GM18861 (cell line): ENCODE measurements around the gene SDCCAG8.

ENCODE experiments used
- ATAC-seq: cut with Tn5 transposase; IDR thresholded peaks from one replicate; pipeline ENCODE4 v1.9.1; 2021; ENCODE audit not compliant: unreplicated experiment

Gene SDCCAG8

DNA sequence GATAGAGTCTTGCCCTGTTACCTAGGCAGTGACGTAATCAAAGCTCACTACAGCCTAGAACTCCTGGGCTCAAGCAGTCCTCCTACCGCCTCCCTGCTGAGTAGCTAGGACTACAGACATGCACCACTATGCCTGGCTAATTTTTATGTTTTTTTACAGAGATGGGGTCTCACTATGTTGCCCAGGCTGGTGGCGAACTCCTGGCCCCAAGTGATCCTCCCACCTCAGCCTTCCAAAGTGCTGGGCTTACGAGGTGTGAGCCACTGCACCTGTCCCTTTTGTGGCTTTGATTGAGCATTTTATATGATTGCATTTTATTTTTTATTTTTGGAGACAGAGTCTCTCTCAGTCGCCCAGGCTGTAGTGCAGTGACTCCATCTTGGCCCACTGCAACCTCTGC, 25.8 kb downstream of the SDCCAG8 start:
- no peak for ATAC-seq

DNA sequence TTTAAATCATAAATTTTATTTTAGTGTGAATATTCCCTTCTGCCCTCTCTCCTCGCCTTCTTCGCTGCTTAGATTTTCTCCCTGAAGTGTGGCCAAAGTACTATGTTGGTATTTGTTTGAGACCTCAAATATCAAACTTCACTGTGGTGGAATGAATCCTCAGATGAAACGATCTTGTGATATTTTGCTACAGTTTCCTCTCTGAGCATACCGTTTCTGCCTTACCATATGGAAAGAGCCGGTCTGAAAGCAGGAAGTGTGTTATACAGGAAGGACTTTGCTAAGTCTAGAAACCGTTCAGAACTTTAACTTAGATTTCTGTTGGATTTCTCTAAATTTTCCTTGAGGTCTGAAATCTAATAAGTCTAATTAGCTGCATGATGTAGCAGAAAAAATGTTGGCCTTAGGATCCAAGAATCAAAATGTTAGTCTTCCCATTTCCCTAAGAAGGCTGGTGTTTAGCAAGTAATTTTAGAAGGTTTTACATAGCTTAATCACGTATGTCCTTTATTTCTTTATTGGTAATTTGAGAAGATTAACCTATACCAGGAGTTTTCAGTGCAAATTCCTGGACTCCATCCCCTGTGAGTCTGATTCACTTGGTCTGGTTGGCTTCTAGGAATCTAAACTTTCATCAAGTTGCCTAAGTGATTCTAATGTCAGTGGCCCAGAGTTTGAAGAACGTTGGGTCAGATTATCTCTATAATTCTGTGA, 30.7 kb downstream of the SDCCAG8 start:
- ATAC-seq: no peak

DNA sequence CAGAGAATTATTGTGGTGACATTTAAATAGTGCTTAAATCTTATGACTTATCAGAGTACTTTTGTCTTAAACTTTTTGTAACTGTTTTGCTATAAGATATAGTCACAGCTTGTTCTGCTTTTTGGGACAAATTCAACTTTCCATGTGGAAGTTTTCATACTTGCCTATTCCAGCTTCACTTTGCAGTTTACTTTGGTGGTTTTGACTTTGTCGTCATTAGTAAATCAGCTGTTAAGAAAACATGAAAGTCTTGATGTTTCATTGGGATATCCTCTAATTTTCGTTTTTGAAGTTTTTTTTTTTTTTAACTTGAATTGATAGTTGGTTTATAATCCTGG, 31.3 kb downstream of the SDCCAG8 start:
- ATAC-seq: no peak

DNA sequence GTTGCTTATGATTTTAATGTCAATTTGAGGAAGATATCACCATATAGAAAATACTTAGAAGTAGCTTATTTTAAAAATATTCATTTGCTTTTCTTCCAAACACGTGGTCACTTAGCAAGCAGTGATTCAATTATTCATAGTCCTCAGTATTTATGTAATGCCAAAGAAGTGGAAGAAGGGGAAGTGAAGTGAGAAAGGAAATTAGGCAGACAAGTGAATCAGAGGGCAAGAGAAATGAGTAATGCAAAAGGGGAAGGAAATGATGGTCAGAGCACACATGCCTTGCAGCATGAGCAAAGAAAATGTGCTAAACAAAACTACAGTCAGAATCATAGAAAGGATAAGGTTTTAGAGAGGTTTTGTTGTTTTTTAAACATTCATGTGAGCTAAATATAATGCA, 31.8 kb downstream of the SDCCAG8 start:
- ATAC-seq: peak; percentile 99

DNA sequence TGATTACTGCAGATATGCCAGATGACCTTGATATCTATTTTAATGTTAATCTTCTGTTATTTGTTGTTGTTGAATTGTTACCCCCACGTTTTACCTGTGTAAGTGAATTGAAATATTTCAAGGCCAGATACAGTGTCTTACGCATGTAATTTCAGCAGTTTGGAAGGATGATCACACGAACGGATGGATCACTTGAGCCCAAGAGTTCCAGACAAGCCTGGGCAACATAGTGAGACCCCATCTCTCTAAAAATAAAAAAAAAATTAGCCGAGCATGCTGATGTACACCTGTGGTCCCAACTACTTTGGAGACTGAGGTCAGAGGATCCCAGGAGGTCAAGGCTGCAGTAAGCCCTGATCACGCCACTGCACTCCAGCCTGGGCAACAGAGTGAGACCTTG, 32.2 kb downstream of the SDCCAG8 start:
- ATAC-seq: no peak

DNA sequence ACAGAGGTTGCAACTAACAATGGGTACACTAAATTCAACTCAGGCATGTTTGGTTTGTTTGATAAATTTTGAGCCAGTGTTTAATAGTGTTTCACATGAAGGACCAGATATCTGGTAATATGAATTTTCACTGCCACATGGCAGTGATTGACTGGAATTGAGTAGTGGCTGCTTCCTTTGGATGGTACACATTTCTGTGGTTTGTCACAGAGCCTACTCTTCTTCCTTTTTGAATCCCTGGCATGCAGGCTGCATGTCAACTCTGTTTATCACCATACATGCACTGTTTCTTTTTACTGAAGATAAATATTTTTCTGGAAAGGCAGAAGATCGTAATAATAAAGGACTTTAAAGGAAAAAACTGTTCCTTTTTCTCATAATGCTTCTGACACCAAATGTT, 35.5 kb downstream of the SDCCAG8 start:
- no peak for ATAC-seq

DNA sequence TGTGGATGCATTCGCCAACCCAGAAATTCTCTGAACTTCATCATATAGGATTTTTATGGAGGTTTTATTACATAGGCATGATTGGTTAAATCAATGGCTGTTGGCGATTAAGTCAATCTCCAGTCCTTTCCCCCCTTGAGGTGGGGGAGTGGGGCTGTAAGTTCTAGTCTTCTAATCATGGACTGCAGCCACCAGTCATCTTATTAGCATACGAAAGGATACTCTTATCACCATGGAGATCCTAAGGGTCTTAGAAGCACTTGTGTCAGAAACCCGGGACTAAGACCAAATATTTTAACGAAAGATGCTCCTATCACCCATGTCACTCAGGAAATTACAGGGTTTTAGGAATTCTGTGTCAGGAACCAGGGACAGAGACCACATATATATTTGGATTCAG, 36.3 kb downstream of the SDCCAG8 start:
- ATAC-seq: no peak

DNA sequence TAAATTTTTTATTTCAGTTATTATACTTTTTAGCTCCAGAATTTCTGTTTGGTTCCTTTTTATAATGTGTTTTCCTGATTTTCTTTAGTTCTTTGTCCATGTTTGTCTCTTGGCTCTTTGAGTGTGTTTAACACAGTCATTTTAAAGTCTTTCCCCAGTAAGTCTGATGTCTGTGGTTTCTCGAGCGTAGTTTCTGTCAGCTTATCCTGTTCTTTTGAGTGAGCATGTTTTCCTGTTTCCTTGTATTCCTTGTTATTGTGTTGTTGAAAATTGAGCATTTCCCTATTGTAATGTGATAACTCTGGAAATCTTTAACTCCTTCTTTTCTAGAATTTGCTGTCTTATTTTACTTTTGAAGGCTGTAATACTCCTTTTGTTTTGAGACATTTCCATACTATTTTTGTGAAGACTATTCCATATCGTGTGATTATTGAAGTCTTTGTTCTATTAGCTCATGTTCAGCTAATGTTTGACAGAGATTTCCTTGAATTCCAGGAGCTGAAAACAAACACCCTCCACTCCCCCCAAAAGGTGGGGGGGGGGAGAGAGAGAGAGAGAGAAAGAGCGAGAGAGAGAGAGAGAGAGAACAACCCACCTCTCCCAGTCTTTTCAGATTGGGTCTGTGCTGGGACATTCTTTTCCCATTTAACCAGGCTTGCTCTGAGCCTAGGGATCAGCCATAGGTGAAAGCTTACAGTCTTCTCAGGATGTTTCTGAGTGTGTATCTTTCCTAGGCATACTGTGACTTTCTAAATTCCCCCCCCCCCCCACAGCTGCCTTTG, 38.3 kb downstream of the SDCCAG8 start:
- no peak for ATAC-seq

DNA sequence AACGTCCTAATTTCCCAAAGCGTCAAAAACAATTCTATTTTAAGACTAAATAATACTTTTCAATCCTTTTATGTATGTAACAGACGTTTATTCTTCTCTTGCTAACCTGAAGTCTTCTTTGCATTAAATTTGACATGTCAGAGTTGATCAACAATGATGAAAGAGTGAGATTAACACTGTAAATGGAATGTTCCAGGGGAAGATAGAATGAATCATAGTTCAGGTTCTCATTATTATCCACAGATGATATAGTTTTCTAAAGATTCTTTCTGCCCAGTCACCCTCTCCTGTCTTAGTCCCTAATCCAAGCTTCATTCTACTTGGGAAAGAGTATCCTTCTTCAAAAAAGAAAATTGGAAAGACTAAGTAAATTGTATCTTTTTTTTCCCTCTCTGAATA, 38.9 kb downstream of the SDCCAG8 start:
- ATAC-seq: no peak

DNA sequence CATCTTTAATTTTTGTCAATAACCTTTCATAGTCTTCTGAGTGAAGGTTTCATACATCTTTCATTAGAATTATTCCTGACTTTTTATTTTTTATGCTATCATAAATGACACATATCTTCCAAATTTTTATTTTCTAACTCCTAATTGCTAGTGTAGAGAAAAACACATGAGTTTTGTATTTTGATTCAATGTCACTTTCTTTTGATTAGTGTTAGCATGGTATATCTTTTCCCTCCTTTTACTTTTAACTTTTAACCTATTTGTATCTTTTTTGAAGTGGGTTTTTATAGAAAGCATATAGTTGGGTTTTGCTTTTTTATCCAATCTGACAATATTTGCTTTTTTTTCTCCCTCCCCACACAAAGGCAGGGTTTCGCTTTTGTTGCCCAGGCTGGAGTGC, 43.2 kb downstream of the SDCCAG8 start:
- ATAC-seq: no peak

DNA sequence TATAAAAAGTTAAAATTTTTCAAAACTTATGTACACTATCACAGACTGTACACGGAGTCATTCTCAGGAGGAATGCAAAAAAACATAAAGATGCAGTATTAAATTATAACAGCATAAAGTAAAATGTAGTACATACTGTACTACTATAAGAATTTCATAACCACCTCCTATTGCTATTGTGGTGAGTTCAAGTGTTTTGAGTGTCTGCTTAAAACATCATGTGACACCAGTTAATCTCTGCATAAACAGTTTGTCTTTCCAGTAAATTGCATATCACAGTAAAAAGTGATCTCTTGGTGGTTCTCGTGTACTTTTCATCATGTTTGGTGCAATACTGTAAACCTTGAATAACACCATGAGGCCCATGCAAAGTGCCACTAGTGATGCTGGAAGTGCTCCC, 45.2 kb downstream of the SDCCAG8 start:
- no peak for ATAC-seq

DNA sequence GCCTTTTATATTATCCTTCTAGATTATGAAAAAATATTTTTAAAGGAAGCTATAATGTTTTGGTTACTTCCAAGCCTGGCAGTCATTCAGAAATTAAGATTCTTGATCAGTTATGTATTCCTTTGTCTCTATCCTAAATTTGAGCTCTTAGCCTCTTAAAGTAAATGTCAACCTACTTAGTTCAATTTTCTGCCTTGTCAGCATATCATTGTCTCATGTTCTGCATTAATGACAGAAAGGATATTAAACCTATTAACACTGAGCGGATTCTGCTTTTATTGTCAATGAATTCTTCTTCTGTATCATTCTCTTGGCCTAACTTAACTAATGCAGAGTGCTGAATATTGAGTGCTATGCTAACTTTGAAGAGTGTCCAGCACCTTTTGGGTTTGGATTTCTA, 56.0 kb downstream of the SDCCAG8 start:
- no peak for ATAC-seq

DNA sequence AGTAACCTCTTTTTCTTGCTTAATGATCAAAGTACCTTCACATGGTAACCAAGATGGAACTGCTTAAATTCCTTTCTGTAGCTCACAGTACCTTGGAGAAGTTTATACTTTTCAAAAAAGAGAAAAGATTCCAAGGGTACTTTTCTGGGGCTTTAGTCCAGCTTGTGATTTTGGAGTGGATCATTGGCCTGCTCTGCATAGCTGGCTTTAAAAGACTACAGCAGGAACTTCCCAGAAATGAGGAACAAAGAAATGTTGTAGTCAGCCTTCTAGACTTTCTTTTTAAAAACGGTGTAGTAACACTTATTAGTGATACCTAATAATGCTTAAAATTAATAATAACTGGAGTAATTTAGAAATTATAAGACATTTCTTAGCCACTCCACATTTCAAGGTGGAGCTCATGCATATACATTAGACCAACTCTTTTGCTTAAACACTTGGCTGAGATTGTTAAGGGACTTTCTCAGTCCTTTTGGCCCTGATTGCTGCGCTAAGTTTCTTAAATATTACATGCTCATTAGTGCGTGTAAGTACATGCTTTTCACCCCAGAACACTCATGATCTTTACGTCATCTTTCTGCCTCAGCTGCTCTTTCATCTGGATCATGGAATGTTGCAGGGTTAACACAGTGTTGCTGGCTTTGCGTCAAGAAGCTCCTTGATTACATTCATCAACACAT, 57.3 kb downstream of the SDCCAG8 start:
- ATAC-seq: peak; percentile 33

DNA sequence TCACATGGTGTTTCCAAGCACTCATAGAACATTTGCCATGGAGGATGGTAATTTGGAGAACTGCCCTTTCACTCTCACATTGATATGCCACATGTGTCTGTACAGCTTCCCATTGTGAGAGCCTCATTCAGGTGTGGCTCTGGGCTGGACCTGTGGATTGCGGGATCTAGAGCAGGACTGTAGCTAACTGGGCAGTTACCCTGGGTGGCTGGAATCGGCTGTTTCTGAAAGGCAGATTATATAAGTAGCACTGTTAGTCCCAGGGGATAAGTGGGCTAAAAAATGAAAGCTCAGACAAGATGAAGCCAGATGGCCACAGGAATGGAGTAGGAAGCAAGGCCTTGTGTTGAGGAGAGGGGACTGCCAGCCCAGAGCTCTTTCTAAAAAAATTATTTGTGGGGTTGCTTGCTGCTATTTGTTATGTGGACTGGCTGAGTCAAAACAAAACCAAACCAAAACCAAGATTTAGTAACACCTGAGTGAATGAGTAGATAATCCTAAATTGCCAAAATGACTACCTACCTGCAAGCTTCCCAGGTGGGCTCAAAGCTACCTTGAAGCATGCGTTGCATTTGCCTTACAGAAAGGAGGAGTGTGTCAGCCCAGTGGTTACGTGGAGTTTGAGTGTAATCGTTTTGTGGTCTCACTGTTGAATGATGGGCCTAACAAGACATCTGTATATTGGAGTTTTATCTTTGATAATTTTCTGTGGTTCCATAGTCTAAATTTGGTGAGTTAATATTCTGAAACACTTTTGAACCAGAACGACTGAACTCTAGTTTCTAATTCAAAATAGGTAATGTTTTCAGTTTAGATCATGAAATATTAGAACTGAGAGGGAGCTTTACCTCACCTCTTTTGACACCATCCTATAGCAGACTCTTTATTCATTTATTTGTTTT, 58.0 kb downstream of the SDCCAG8 start:
- peak; percentile 65 for ATAC-seq

DNA sequence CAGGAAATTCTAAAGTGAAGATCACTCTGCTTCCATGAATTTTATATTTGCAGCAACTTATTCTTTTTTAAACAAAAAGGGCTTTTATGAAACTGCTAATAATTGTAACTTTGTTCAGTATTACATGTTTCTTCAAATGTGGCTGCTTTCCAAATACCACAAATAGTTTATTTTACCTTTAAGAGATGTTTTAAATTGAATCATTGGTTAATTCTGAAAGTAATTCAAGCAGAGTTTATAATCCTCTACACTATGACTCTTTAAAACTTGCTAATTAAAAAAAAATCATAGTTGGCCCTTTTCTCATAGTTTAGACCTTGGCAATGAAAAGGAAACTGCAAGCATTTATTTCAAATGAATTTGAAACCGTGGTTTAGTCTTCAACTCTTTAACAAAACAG, 59.6 kb downstream of the SDCCAG8 start:
- ATAC-seq: no peak

DNA sequence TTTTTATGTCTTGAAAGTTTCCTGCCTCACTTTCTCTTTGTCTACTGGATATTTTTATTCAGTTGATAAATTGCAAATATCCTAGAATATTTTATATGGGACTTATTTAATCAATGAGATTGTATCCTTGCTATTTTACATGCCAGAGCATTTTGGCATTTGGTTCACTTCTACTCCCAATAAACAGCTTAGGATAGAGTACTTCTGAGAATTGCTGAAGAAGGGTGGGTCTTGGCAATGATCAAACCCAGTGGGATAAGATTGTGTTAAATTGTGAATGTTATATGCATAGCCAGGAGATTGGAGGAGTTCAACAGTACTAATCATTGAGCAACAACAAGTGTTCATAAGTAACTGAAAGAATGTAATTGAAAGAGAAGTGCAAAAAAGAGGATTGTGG, 60.1 kb downstream of the SDCCAG8 start:
- no peak for ATAC-seq

DNA sequence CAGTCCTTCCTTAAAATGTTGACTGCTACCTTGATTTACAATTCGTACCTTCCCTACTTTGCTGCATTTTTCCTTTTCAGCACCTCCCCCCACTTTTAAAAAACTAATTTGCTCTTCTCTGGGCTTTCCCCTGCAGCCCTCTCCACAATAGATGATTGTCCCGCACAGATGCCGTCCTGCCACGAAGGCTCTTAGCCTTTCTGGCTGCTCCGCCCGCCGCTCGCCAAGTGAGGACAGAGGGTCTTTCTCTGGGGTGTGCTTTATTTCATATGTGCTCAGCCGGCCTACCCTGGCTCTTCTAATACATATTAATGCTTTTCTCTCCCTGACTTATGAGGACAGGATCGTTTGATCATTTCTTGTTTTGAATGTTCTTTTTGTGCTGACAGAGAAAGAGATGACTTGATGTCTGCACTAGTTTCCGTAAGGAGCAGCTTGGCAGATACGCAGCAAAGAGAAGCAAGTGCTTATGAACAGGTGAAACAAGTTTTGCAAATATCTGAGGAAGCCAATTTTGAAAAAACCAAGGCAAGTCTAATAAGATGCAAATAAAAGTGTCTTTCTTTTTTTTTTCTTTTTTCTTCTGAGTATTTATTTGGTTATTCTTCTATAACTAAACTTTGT, 60.6 kb downstream of the SDCCAG8 start:
- ATAC-seq: no peak

DNA sequence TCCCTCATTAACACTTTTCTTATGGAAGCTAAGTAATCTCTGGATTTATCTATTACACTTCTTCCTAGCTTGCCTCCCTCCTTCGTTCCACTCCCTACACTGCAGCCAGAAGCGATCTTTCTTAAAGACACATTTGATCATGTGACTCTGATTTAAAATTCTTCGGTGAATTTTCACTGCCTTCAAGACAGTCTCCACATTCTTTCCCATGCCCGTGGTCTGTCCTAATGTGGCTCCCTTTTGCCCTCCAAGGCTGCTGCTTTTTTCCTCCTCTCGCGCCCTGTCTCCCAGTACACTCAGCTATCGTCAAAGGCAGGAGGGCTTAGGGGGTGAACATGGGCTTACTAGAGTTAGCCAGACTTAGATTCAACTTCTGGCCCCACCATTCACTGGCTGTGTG, 64.4 kb downstream of the SDCCAG8 start:
- ATAC-seq: no peak

DNA sequence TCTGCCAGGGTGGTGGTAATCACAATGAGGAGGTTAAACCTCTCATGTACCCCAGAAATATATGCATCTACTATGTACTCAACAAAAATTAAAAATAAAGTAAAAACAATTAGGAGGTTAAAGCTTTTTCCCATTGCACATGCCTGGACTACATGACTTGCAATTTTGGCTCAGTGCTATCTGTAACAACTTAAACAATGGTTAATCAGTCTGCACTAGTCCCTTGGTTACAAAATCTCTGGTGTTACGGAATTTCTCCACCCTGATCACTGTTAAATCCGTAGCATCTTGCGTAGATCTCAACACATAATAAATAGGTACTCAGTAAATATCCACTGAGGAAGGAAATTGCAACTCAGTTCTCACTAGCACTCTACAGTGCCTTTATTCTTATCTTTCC, 66.5 kb downstream of the SDCCAG8 start:
- no peak for ATAC-seq

DNA sequence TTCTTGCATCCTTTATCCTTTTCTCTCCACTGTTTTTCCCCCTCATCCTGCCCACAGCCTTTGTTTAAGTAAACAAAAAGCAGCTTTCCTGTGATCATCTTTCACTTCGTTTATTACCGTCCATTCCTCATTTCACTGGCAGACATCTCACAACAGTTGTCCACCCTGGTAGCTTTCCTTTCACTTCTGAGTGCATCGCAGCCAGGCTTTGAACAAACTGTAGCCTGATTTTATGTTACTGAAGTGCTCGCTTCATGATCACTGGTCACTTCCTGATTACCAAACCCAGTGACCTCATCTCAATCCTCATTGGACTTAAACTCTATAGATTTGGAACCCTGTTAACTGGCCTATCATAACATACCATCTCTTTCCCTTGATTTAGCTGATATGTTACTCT, 67.7 kb downstream of the SDCCAG8 start:
- ATAC-seq: no peak
